ENCODE data around the gene SHLD1.
A peak's percentile ranks its signal among the peaks of the same experiment; 100 is the strongest.
"Not testable (repeated sequence)": the region's sequence is repeated elsewhere in the genome, so short reads cannot be mapped to it uniquely, and the experiment has no call there.

Gene SHLD1

GRCh38 chr20:5749952-5750779 is at the start of gene SHLD1:
Gene SHLD1, plus strand, starts transcription at chr20:5750401. Its CDS starts 22,465 bp downstream, at chr20:5772866.
- peak; percentile 87 for DNase-seq

GRCh38 chr20:5702339-5702738 is 47.9 kb upstream of the SHLD1 start:
- not testable (repeated sequence) for DNase-seq

- no peak for DNase-seq
These were observed 46.5 kb upstream of the SHLD1 start for GRCh38 chr20:5703681-5704101.

GRCh38 chr20:5705827-5706226 is 44.4 kb upstream of the SHLD1 start:
- no peak for DNase-seq

- DNase-seq, result no peak
These were observed 43.4 kb upstream of the SHLD1 start for GRCh38 chr20:5706797-5707196.

GRCh38 chr20:5710551-5710950 is 39.6 kb upstream of the SHLD1 start:
- DNase-seq, result no peak

- no peak for DNase-seq
These were observed 35.8 kb upstream of the SHLD1 start for GRCh38 chr20:5714261-5715041.

- peak; percentile 55 for DNase-seq
These were observed 34.9 kb upstream of the SHLD1 start for GRCh38 chr20:5715071-5715841.

GRCh38 chr20:5716953-5717352 is 33.2 kb upstream of the SHLD1 start:
- no peak for DNase-seq

- DNase-seq, result no peak
These were observed 31.2 kb upstream of the SHLD1 start for GRCh38 chr20:5718896-5719595.

- DNase-seq, result no peak
These were observed 30.3 kb upstream of the SHLD1 start for GRCh38 chr20:5719861-5720403.

GRCh38 chr20:5720696-5721095 is 29.5 kb upstream of the SHLD1 start:
- DNase-seq, result no peak

- DNase-seq, result not testable (repeated sequence)
These were observed 28.8 kb upstream of the SHLD1 start for GRCh38 chr20:5721356-5721755.

GRCh38 chr20:5722927-5723326 is 27.3 kb upstream of the SHLD1 start:
- DNase-seq, result no peak

GRCh38 chr20:5725183-5725463 is 25.1 kb upstream of the SHLD1 start:
- DNase-seq, result not testable (repeated sequence)

- no peak for DNase-seq
These were observed 23.1 kb upstream of the SHLD1 start for GRCh38 chr20:5727018-5727515.

GRCh38 chr20:5729348-5729747 is 20.9 kb upstream of the SHLD1 start:
- DNase-seq, result no peak

GRCh38 chr20:5730131-5730530 is 20.1 kb upstream of the SHLD1 start:
- no peak for DNase-seq

- DNase-seq, result no peak
These were observed 18.3 kb upstream of the SHLD1 start for GRCh38 chr20:5731753-5732366.

GRCh38 chr20:5734602-5735001 is 15.6 kb upstream of the SHLD1 start:
- no peak for DNase-seq

- DNase-seq, result no peak
These were observed 14.2 kb upstream of the SHLD1 start for GRCh38 chr20:5735845-5736510.
